Measurements from ENCODE around the gene DIP2B. TPM values are rescaled to one million over a fixed set of nuclear protein-coding genes. Genes with fewer than 3 reads are reported as not detected.
A peak's percentile ranks its signal among the peaks of the same experiment; 100 is the strongest.

Gene DIP2B
- total and polyA plus RNA-seq, 2 of the 13 experiments (the other 11 are each of a cell fraction or from before 2014, with no cell fraction given), result 32.1 to 35.8 TPM

- 23% methylated on average over 7 of the region's 7 CpGs for WGBS (ENCODE audit: low lambda C conversion rate)
- Histone ChIP-seq H3K4me1 (ENCODE audit: insufficient read depth, low read length) (peaks cover 74% of the 10 kb centered on the region), H3K79me2 (ENCODE audit: insufficient read depth, low read length) (peaks cover 90% of the 10 kb centered on the region), H3K27ac (ENCODE audit: extremely low read length, insufficient read depth, low read length) (peak overlapping the region; percentile 41), H3K9me3 (ENCODE audit: low read length) (no peaks in the 10 kb centered on the region), H3K9ac (ENCODE audit: insufficient read depth, low read depth, low read length) (no peak overlapping the region; the same call in 1 of the 2 replicates), H4K20me1 (ENCODE audit: insufficient read depth, low read length) (no peaks in the 10 kb centered on the region; the same call in 1 of the 2 replicates), H3K4me3 (replicated peaks in 1 of 3; ENCODE audit: insufficient read depth in 1 of 3, low read depth in 2 of 3, low read length in 3 of 3) (peak overlapping the region in 1 of 3 experiments; percentile 24; a peak in 2 of 6 replicates), H3K4me2 (ENCODE audit: low read depth, low read length) (peak overlapping the region; percentile 88), H3K27me3 (ENCODE audit: control insufficient read depth in 1 of 2, insufficient read depth in 2 of 2, low read length in 2 of 2) (no peaks in the 10 kb centered on the region; a peak in 1 of 5 replicates), H3K36me3 (replicated peaks in 1 of 2; ENCODE audit: control insufficient read depth in 1 of 2, insufficient read depth in 2 of 2, low read length in 2 of 2) (no peaks in the 10 kb centered on the region), H2AFZ (ENCODE audit: low read length) (no peak overlapping the region)
- intact Hi-C loops (cut with micrococcal nuclease; ENCODE audit: unreplicated experiment) (loop anchor here (2.0 to 10.0 kb wide), 4 partner anchors 18 to 226 kb away; no protein-coding TSS in a partner anchor), in situ Hi-C loops (cut with HindIII; ENCODE audit: extremely low pct_ligation_motif_present, low pct_unique_long_range_greater_than_20kb) (loop anchor here (5.0 kb wide), 1 partner anchor 128 kb away; no protein-coding TSS in a partner anchor)
- ATAC-seq (peak; percentile 14; the same call in 1 of the 3 replicates), DNase-seq (ENCODE audit: low spot score) (peak; percentile 61), FAIRE-seq (peak; percentile 8)
- ChIA-PET CTCF (ENCODE audit: low intra/inter-chr PET ratio, low total read pairs) (no interaction called here), POLR2A (interaction anchor here (0.7 to 3.3 kb wide), 8 partner anchors 12 to 128 kb away, joined by 3 to 25 read pairs (median 8); no protein-coding TSS in a partner anchor)
- BruUV-seq (replicated peaks), result no TSS peak
- TF ChIP-seq SIX1 (CRISPR knock-in tag; IDR thresholded peaks at IDR 0.05; ENCODE audit: borderline replicate concordance) (peak; percentile 13; the same call in 1 of the 2 replicates), ZNF230 (CRISPR knock-in tag; IDR thresholded peaks at IDR 0.05) (no peak), CSRNP2 (CRISPR knock-in tag; conservative IDR thresholded peaks at IDR 0.05; ENCODE audit: low read depth) (no peak), EP300 (IDR thresholded peaks at IDR 0.05; ENCODE audit: low read depth in 2 of 2, low read length in 2 of 2) (peak in 1 of 2 experiments; percentile 70; a peak in 2 of 4 replicates), EP300 (CRISPR knock-in tag; IDR thresholded peaks at IDR 0.05; ENCODE audit: borderline replicate concordance) (peak; percentile 57; the same call in 1 of the 2 replicates), ZNF224 (CRISPR knock-in tag; IDR thresholded peaks at IDR 0.05) (no peak), TEF (CRISPR knock-in tag; IDR thresholded peaks at IDR 0.05) (no peak), ZSCAN25 (CRISPR knock-in tag; IDR thresholded peaks at IDR 0.05) (no peak), YEATS4 (CRISPR knock-in tag; IDR thresholded peaks at IDR 0.05; ENCODE audit: borderline replicate concordance) (0 out of 2 replicates have a peak, but pooled peaks have one; percentile 16), YEATS2 (CRISPR knock-in tag; IDR thresholded peaks at IDR 0.05; ENCODE audit: borderline replicate concordance) (0 out of 2 replicates have a peak, but pooled peaks have one; percentile 40), ATF4 (CRISPR knock-in tag; IDR thresholded peaks at IDR 0.05) (peak in 1 of 2 experiments; percentile 82; a peak in 2 of 4 replicates), ARNTL (CRISPR knock-in tag; IDR thresholded peaks at IDR 0.05) (0 out of 2 replicates have a peak, but pooled peaks have one; percentile 17), ZNF770 (CRISPR knock-in tag; IDR thresholded peaks at IDR 0.05) (0 out of 2 replicates have a peak, but pooled peaks have one; percentile 23), CCAR2 (optimal IDR thresholded peaks at IDR 0.05; ENCODE audit: low read depth, low read length) (no peak), NCOA2 (CRISPR knock-in tag; IDR thresholded peaks at IDR 0.05) (peak; percentile 55; the same call in 1 of the 2 replicates), ZNF768 (CRISPR knock-in tag; IDR thresholded peaks at IDR 0.05) (no peak)
These were observed 4.3 kb downstream of the DIP2B start for GRCh38 chr12:50508970-50509663.
